ENCODE data around the gene KLF8.

- no peak for TF ChIP-seq CTCF (IDR thresholded peaks at IDR 0.05)
- no peak for TF ChIP-seq POLR2A (IDR thresholded peaks at IDR 0.05)
- TF ChIP-seq POLR2AphosphoS5 (IDR thresholded peaks at IDR 0.05), result peak in 1 of 3 donors; percentile 40
- no peak for TF ChIP-seq EP300 (IDR thresholded peaks at IDR 0.05; ENCODE audit: low read depth)
These were observed at the start of gene KLF8 for GRCh38 chrX:56232221-56233082.
